ENCODE measurements around the gene TTC34.
A peak's percentile ranks its signal among the peaks of the same experiment; 100 is the strongest.

TTC34 gene

GRCh38 chr1:2829846-2830615, 28.5 kb upstream of the TTC34 start:
- DNase-seq, result no peak

GRCh38 chr1:2828586-2829250, 27.2 kb upstream of the TTC34 start:
- DNase-seq, result no peak

GRCh38 chr1:2826736-2827292, 25.3 kb upstream of the TTC34 start:
- DNase-seq, result no peak

- no peak for DNase-seq
These were observed 24.8 kb upstream of the TTC34 start for GRCh38 chr1:2826316-2826715.

- DNase-seq, result no peak
These were observed 24.1 kb upstream of the TTC34 start for GRCh38 chr1:2825487-2826189.

- no peak for DNase-seq
These were observed 23.5 kb upstream of the TTC34 start for GRCh38 chr1:2824999-2825398.

- peak; percentile 25 to 47 (median 47) for DNase-seq
These were observed 22.6 kb upstream of the TTC34 start for GRCh38 chr1:2823921-2824610.

- no peak for DNase-seq
These were observed 21.2 kb upstream of the TTC34 start for GRCh38 chr1:2822621-2823145.

GRCh38 chr1:2821966-2822620, 20.6 kb upstream of the TTC34 start:
- DNase-seq, result peak; percentile 32 to 76 (median 56)

GRCh38 chr1:2821373-2821955, 20.0 kb upstream of the TTC34 start:
- DNase-seq, result no peak

GRCh38 chr1:2820731-2821372, 19.4 kb upstream of the TTC34 start:
- no peak for DNase-seq

GRCh38 chr1:2819831-2820730, 18.6 kb upstream of the TTC34 start:
- no peak for DNase-seq

GRCh38 chr1:2819429-2819828, 17.9 kb upstream of the TTC34 start:
- DNase-seq, result no peak

GRCh38 chr1:2817784-2818564, 16.5 kb upstream of the TTC34 start:
- no peak for DNase-seq

- DNase-seq, result no peak
These were observed 15.3 kb upstream of the TTC34 start for GRCh38 chr1:2816786-2817185.

GRCh38 chr1:2815551-2815950, 14.1 kb upstream of the TTC34 start:
- DNase-seq, result no peak

- DNase-seq, result no peak
These were observed 13.1 kb upstream of the TTC34 start for GRCh38 chr1:2814511-2815075.

GRCh38 chr1:2812939-2813653, 11.6 kb upstream of the TTC34 start:
- no peak for DNase-seq
